HepG2 (cell line): ENCODE results near the gene TMEM39A. TPM values are rescaled to one million over a fixed set of nuclear protein-coding genes. Genes with fewer than 3 reads are reported as not detected.
A peak's percentile ranks its signal among the peaks of the same experiment; 100 is the strongest.

Experiments used
- AKNA ChIP-seq: sonication (generic); formaldehyde crosslinking; IDR thresholded peaks from 2 replicates; pipeline ENCODE4 v1.4.0; 2020; ENCODE audit warnings: missing genetic modification reagents, borderline replicate concordance
- BRD4 ChIP-seq: sonication (generic); formaldehyde crosslinking; IDR thresholded peaks from 2 replicates; pipeline ENCODE4 v1.4.0; 2020; ENCODE audit warnings: missing genetic modification reagents
- EP300 ChIP-seq, 3 experiments: sonication (generic) in 1 of 3; formaldehyde crosslinking in 1 of 3; IDR thresholded peaks; 2 replicates each; pipeline versions ENCODE4 v1.5.1 to v1.6.1; 2011 to 2020; ENCODE audit warnings: low read depth in 2 of 3, low read length in 2 of 3, borderline replicate concordance in 1 of 3, improper control_type of control experiment in 1 of 3, mild to moderate bottlenecking in 1 of 3, missing genetic modification reagents in 1 of 3, moderate library complexity in 1 of 3
- ETV6 ChIP-seq: sonication (generic); formaldehyde crosslinking; conservative IDR thresholded peaks from 2 replicates; pipeline ENCODE4 v1.4.0; 2020; ENCODE audit warnings: missing genetic modification reagents
- FOXA1 ChIP-seq, 2 experiments: fragments of 450-650 bp in 1 of 2; sonication (generic) in 1 of 2; formaldehyde crosslinking in 1 of 2; IDR thresholded peaks; 2 replicates each; pipeline versions ENCODE4 v1.4.0 to v1.6.1; 2016 to 2020; ENCODE audit warnings: missing genetic modification reagents in 1 of 2
- GTF2F1 ChIP-seq: fragments of 150-350 bp; IDR thresholded peaks from 2 replicates; pipeline ENCODE4 v1.6.1; 2014; ENCODE audit warnings: low read length
- HMG20B ChIP-seq: conservative IDR thresholded peaks from 2 replicates; pipeline ENCODE4 v1.6.1; 2016; ENCODE audit warnings: missing genetic modification reagents, missing compliant biosample characterization
- HNRNPK ChIP-seq: fragments of 200-400 bp; formaldehyde crosslinking; IDR thresholded peaks from 2 replicates; pipeline ENCODE4 v1.6.1; 2018; ENCODE audit warnings: low read length, low read depth, moderate library complexity, mild to moderate bottlenecking; ENCODE audit not compliant: poor library complexity, severe bottlenecking
- HOXA3 ChIP-seq: sonication (generic); formaldehyde crosslinking; IDR thresholded peaks from 2 replicates; pipeline ENCODE4 v1.5.0; 2020; ENCODE audit warnings: missing genetic modification reagents
- KMT2B ChIP-seq: IDR thresholded peaks from 2 replicates; pipeline ENCODE4 v1.6.1; 2016; ENCODE audit warnings: missing genetic modification reagents, missing compliant biosample characterization
- MATR3 ChIP-seq: sonication (generic); formaldehyde crosslinking; IDR thresholded peaks from 2 replicates; pipeline ENCODE4 v1.4.0; 2020; ENCODE audit warnings: missing genetic modification reagents
- MEIS2 ChIP-seq: sonication (generic); formaldehyde crosslinking; IDR thresholded peaks from 2 replicates; pipeline ENCODE4 v1.9.0; 2021; ENCODE audit warnings: mild to moderate bottlenecking, missing genetic modification reagents
- NFRKB ChIP-seq: fragments of 450-650 bp; IDR thresholded peaks from 2 replicates; pipeline ENCODE4 v1.6.1; 2017
- PAWR ChIP-seq: sonication (generic); formaldehyde crosslinking; IDR thresholded peaks from 2 replicates; pipeline ENCODE4 v1.4.0; 2020; ENCODE audit warnings: missing genetic modification reagents, mild to moderate bottlenecking, borderline replicate concordance
- PHF5A ChIP-seq: IDR thresholded peaks from one replicate; pipeline ENCODE4 v1.6.1; 2018; ENCODE audit warnings: low read depth, missing genetic modification reagents; ENCODE audit not compliant: unreplicated experiment
- PLRG1 ChIP-seq: fragments of 450-650 bp; conservative IDR thresholded peaks from 2 replicates; pipeline ENCODE4 v1.6.1; 2016
- PRMT3 ChIP-seq: sonication (generic); formaldehyde crosslinking; IDR thresholded peaks from 2 replicates; pipeline ENCODE4 v1.8.1; 2022; ENCODE audit warnings: low read depth, mild to moderate bottlenecking, moderate library complexity, missing genetic modification reagents, borderline replicate concordance
- ZFAT ChIP-seq: sonication (generic); formaldehyde crosslinking; conservative IDR thresholded peaks from 2 replicates; pipeline ENCODE4 v1.8.1; 2023; ENCODE audit warnings: missing genetic modification reagents, inconsistent platforms
- ZNF33B ChIP-seq: sonication (generic); formaldehyde crosslinking; IDR thresholded peaks from 2 replicates; pipeline ENCODE4 v1.5.1; 2020; ENCODE audit warnings: mild to moderate bottlenecking, missing genetic modification reagents
- ZNF816 ChIP-seq: sonication (generic); formaldehyde crosslinking; IDR thresholded peaks from 2 replicates; pipeline ENCODE4 v1.8.0; 2022; ENCODE audit warnings: missing genetic modification reagents, mild to moderate bottlenecking, borderline replicate concordance
- ZSCAN22 ChIP-seq: sonication (generic); formaldehyde crosslinking; IDR thresholded peaks from 2 replicates; pipeline ENCODE4 v1.4.0; 2020; ENCODE audit warnings: mild to moderate bottlenecking, missing genetic modification reagents
- ZZZ3 ChIP-seq: sonication (generic); formaldehyde crosslinking; IDR thresholded peaks from 2 replicates; pipeline ENCODE4 v1.4.0; 2020; ENCODE audit warnings: missing genetic modification reagents, mild to moderate bottlenecking, borderline replicate concordance
- polyA plus RNA-seq, 8 experiments: library from polyadenylated mRNA; depleted of rRNA in 3 of 8; stranded (reverse) in 7 of 8; unstranded in 1 of 8; fragments of >200 nt; fragmentation: Illumina TruSeq in 4 of 8; extraction: Trizol in 4 of 8; gene quantifications; 2 replicates each; pipeline versions ENCODE4 v1.2.1 to v1.2.3, GENCODE V29; 2011 to 2016; ENCODE audit warnings: low read depth in 4 of 8, missing spikeins in 1 of 8, mixed read lengths in 1 of 8; ENCODE audit not compliant: insufficient read depth in 1 of 8
- total RNA-seq, 5 experiments: library from RNA; depleted of rRNA; stranded (reverse); fragments of >200 nt; fragmentation: Illumina TruSeq; extraction: Trizol; gene quantifications; 2 replicates each; pipeline ENCODE4 v1.2.3, GENCODE V29; 2016; ENCODE audit warnings: low read depth in 1 of 5

Gene TMEM39A
- total and polyA plus RNA-seq, 2 of the 13 experiments (the other 11 are each of a cell fraction or from before 2014, with no cell fraction given), result 55.8 to 64.9 TPM

DNA sequence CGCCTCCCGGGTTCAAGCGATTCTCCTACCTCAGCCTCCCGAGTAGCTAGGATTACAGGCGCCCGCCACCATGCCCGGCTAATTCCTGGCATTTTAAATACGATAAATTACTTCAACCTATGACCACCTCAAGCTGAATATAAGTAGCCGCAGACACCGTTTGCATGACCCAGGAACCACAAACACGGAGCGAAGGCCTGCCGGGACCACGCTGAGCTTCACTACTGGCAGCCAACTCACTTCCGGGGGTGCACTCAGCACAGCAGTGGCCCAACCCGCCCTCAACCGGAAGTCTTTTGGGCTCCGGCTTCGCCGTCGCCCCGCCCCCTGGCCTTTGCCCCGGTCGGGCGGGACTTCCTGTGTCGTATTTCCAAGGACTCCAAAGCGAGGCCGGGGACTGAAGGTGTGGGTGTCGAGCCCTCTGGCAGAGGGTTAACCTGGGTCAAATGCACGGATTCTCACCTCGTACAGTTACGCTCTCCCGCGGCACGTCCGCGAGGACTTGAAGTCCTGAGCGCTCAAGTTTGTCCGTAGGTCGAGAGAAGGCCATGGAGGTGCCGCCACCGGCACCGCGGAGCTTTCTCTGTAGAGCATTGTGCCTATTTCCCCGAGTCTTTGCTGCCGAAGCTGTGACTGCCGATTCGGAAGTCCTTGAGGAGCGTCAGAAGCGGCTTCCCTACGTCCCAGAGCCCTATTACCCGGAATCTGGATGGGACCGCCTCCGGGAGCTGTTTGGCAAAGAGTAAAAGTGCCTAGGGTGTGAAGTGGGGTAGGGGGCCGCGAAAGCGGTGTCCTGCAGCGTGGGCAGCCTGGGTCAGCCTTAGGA is 35.0 kb upstream of the TMEM39A start, which contains the start of gene TIMMDC1 (continued):
- 0 out of 2 replicates have a peak, but pooled peaks have one; percentile 52 for TF ChIP-seq ETV6 (CRISPR knock-in tag)
- no peak for TF ChIP-seq ZFAT (CRISPR knock-in tag)
- no peak for TF ChIP-seq PAWR (CRISPR knock-in tag)
- no peak for TF ChIP-seq ZSCAN22
- no peak; the same call in 1 of the 2 replicates for TF ChIP-seq ZZZ3 (CRISPR knock-in tag)
- no peak for TF ChIP-seq PRMT3 (CRISPR knock-in tag)
- TF ChIP-seq HNRNPK, result no peak
- TF ChIP-seq ZNF816, result peak; percentile 64; the same call in 1 of the 2 replicates
- no peak for TF ChIP-seq PHF5A (CRISPR knock-in tag)
- no peak for TF ChIP-seq FOXA1 (IDR thresholded peaks at IDR 0.05)
- TF ChIP-seq FOXA1 (CRISPR knock-in tag; IDR thresholded peaks at IDR 0.05), result no peak
- no peak for TF ChIP-seq PLRG1
- peak; percentile 35; the same call in 1 of the 2 replicates for TF ChIP-seq MEIS2 (CRISPR knock-in tag)
- no peak for TF ChIP-seq GTF2F1
- TF ChIP-seq ZNF33B (CRISPR knock-in tag), result no peak
- 0 out of 2 replicates have a peak, but pooled peaks have one; percentile 19 for TF ChIP-seq HMG20B
- TF ChIP-seq NFRKB, result no peak
- TF ChIP-seq KMT2B (CRISPR knock-in tag), result peak; percentile 95
- TF ChIP-seq BRD4 (CRISPR knock-in tag), result peak; percentile 80; the same call in 1 of the 2 replicates
- no peak for TF ChIP-seq MATR3 (CRISPR knock-in tag)
- 0 out of 4 replicates have a peak, but pooled peaks of 1 of the 2 experiments have one; percentile 38 for TF ChIP-seq EP300 (IDR thresholded peaks at IDR 0.05; ENCODE audit: low read depth in 2 of 2, low read length in 2 of 2)
- TF ChIP-seq EP300 (CRISPR knock-in tag; IDR thresholded peaks at IDR 0.05; ENCODE audit: borderline replicate concordance), result no peak; the same call in 1 of the 2 replicates
- TF ChIP-seq AKNA, result no peak
- peak; percentile 50; the same call in 1 of the 2 replicates for TF ChIP-seq HOXA3 (CRISPR knock-in tag)
